HG02973 (cell line): ENCODE measurements around the gene APBB1IP.
A peak's percentile ranks its signal among the peaks of the same experiment; 100 is the strongest.
"Not testable (repeated sequence)": the region's sequence is repeated elsewhere in the genome, so short reads cannot be mapped to it uniquely, and the experiment has no call there.

Source experiments
- ATAC-seq: cut with Tn5 transposase; IDR thresholded peaks from one replicate; pipeline ENCODE4 v1.9.1; 2021; ENCODE audit warnings: moderate library complexity; ENCODE audit not compliant: unreplicated experiment

Gene APBB1IP

DNA sequence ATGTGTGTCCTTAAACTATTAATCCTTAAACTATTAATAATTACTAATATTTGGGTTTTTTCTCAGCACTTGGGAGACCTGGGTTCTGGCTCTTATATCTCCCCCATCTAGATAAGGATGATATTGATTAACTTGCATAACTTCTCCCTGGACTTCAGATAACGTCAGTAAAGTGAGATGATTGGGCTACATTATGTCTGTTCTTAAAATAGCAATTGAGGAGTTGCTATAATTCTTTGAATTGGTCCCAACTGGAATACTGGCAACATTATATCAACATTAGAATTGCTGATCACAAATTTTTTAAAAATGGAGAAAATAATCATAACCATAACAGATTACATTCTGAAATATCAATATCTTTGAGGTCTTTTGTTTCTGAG is 1.9 kb downstream of the APBB1IP start:
- no peak for ATAC-seq

- ATAC-seq = no peak
Observed at GRCh38 chr10:26441491-26442214, 3.5 kb downstream of the APBB1IP start.

DNA sequence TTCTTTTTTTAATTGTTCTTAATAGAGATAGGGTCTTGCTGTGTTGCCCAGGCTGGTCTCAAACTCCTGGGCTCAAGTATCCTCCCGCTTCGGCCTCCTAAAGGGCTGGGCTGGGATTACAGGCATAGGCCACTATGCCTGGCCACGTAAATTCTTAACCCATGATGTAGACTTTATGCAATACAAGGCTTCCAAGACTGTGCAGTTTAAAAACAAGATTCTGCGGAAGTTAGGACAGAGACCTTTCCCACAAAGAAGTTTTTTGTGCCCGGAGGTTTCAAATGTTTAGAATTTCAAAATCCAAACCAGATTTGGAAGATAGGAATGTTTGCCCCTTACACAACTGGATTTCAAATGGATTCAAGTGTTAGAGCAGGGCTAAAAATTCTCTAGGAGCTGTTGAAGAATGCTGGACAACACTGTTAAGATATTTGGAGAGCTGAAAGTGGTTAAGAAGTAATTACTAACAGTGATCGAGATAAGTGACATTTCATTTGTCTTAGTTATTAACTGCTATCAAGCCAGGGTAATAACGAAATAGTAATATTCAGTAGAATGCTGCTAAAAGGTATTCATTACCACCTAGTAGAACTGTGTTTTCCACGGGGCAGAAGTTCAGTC is 7.4 kb downstream of the APBB1IP start:
- no peak for ATAC-seq

- no peak for ATAC-seq
Observed at GRCh38 chr10:26446258-26446657, 8.1 kb downstream of the APBB1IP start.

GRCh38 chr10:26448292-26448691 is 10.2 kb downstream of the APBB1IP start:
- ATAC-seq = peak; percentile 25

- peak; percentile 89 for ATAC-seq
Observed at GRCh38 chr10:26448706-26449435, 10.7 kb downstream of the APBB1IP start.

DNA sequence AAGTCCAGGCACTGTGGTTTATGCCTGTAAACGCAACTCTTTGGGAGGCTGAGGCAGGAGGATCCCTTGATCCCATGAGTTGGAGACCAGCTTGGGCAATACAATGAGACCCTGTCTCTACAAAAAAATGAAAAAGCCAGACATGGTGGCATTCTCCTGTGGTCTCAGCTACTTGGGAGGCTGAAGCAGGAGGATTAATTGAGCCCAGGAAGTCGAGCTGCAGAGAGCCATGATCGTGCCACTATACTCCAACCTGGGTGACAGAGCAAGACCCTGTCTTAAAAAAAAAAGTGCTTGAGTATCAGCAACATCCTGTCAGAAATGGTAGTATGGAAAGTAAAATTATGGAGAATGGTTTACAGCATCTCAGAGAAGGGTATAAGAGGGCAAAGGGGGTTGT is 11.6 kb downstream of the APBB1IP start:
- no peak for ATAC-seq

DNA sequence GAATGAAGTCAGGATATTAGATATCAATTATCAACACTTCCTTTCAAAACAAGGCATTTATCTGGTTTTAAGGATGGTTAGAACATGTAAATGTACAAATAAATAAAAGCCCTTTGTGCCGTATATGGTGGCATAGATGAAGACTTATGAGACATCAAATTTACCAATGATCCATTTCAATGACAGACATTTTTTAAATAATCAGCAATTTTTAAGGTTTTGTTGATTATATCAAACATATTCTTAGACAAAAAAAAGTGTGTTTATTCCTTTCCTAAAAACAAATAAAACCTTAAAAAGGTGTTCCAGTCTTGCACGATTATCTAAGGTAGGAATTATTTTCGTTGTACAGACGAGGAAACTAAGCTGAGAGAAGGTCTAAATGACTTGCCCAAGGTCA is 13.8 kb downstream of the APBB1IP start:
- ATAC-seq = no peak

GRCh38 chr10:26453850-26454249 is 15.7 kb downstream of the APBB1IP start:
- no peak for ATAC-seq

DNA sequence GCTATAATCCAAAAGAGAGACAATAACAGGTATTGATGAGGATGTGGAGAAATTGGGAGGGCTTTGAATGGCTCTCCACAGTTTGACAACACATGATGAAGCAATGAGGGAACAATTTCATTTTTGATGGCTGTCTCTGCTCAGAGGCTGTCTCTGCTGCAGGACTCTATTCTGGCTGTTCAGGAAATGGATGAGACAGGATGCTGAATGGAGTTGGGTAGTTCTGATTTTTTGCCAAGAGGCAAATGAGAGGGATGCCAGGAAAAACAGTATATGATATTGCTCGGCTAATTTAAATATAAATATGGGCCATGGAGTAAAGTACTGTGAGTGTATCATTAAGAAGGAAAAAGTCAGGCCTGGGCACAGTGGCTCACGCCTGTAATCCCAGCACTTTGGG is 16.8 kb downstream of the APBB1IP start:
- ATAC-seq = no peak

- ATAC-seq = no peak
Observed at GRCh38 chr10:26455567-26456315, 17.6 kb downstream of the APBB1IP start.

DNA sequence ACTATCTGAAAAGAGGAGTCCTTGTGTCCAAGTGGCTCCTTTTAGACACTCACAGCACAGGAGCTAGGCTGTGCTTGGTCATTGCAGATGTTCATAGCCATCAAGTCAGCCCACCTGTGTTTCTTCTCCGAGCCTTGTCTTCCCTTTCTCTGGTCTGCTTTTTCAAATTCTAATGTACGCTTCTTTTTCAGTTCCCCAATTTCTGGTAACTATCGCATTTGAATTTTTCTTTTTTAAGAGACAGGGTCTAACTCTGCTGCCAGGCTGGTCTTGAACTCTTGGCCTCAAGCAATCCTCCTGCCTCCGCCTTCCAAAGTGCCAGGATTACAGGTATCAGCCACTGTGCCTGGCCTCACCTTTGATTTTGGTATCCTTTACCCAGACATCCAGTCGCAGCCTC is 18.9 kb downstream of the APBB1IP start:
- ATAC-seq = peak; percentile 91

- ATAC-seq = no peak
Observed at GRCh38 chr10:26460736-26461135, 22.6 kb downstream of the APBB1IP start.

- no peak for ATAC-seq
Observed at GRCh38 chr10:26463986-26464385, 25.8 kb downstream of the APBB1IP start.

GRCh38 chr10:26464632-26465280 is 26.6 kb downstream of the APBB1IP start:
- ATAC-seq = no peak

DNA sequence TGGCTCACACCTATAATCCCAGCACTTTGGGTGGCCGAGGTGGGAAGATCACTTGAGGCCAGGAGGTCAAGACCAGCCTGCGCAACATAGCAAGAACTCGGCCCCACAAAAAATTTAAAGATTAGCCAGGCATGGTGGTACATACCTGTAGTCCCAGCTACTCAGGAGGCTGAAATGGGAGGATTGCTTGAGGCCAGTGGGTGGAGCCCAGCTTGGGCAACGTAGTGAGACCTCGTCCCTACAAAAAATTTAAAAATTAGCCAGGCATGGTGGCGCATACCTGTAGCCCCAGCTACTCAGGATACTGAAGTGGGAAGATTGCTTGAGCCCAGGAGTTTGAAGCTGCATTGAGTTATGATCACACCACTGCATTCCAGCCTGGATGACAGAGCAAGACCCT is 28.4 kb downstream of the APBB1IP start:
- not testable (repeated sequence) for ATAC-seq

- no peak for ATAC-seq
Observed at GRCh38 chr10:26467639-26468038, 29.5 kb downstream of the APBB1IP start.

- ATAC-seq = no peak
Observed at GRCh38 chr10:26468291-26468690, 30.1 kb downstream of the APBB1IP start.

DNA sequence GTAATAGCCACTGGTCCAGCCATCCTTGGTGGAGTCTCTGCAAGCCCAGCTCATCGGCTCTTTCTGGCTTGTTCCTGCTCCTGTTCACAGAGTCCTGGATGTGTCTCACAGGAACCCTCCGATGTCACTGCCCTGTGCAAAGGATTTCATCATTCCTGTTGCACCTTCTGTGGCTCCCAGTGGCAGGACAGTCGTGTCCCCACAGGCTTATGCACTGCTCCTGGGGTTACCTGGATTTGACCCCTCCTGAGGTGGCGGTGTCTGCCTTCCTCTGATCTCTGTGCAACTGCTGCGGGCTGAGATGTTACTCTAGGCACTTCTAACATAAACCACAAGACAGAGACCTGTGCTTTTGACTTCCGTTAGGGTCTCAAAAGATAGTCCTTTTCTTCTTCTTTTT is 30.6 kb downstream of the APBB1IP start:
- ATAC-seq = peak; percentile 58

GRCh38 chr10:26472492-26472778 is 34.3 kb downstream of the APBB1IP start:
- ATAC-seq = no peak

DNA sequence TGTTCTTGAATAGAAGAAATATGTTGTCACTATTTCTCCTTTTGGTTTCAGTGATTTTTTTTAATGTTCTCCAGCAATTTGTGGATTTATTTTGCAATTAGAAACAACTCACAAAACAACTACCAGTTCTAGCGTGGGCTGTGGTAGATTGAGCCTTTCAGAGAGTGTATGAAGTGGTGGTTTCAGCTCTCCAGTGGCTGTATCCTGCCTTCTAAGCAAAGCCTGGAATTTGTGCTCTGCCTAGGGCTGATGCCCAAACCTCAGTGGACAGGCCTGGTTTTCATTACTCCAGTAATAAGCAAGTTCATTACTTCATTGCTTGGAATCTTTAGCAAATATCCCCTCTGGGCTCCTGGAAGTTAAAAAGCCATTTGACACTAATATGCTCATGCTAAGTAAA is 35.9 kb downstream of the APBB1IP start:
- no peak for ATAC-seq
